GM18498 (cell line): ENCODE results near the gene SELENOI.
"Not testable (repeated sequence)": the region's sequence is repeated elsewhere in the genome, so short reads cannot be mapped to it uniquely, and the experiment has no call there.

Experiments used
- ATAC-seq: cut with Tn5 transposase; IDR thresholded peaks from one replicate; pipeline ENCODE4 v1.9.1; 2021; ENCODE audit warnings: mild to moderate bottlenecking, moderate library complexity; ENCODE audit not compliant: unreplicated experiment

The SELENOI gene

GRCh38 chr2:26355038-26355995 is 9.4 kb downstream of the SELENOI start:
- ATAC-seq: no peak

- no peak for ATAC-seq
Observed at GRCh38 chr2:26356111-26356510, 10.2 kb downstream of the SELENOI start.

GRCh38 chr2:26356771-26357170 is 10.8 kb downstream of the SELENOI start:
- no peak for ATAC-seq

GRCh38 chr2:26359886-26360473 is 14.0 kb downstream of the SELENOI start:
- ATAC-seq: no peak

GRCh38 chr2:26363323-26363722 is 17.4 kb downstream of the SELENOI start:
- ATAC-seq: no peak

- no peak for ATAC-seq
Observed at GRCh38 chr2:26363958-26364357, 18.0 kb downstream of the SELENOI start.

GRCh38 chr2:26364669-26365068 is 18.7 kb downstream of the SELENOI start:
- no peak for ATAC-seq

GRCh38 chr2:26366957-26367356 is 21.0 kb downstream of the SELENOI start:
- ATAC-seq: no peak

- ATAC-seq: not testable (repeated sequence)
Observed at GRCh38 chr2:26369664-26370063, 23.7 kb downstream of the SELENOI start.

GRCh38 chr2:26370909-26371308 is 25.0 kb downstream of the SELENOI start:
- not testable (repeated sequence) for ATAC-seq

- ATAC-seq: no peak
Observed at GRCh38 chr2:26376799-26377198, 30.9 kb downstream of the SELENOI start.

GRCh38 chr2:26380281-26380680 is 34.3 kb downstream of the SELENOI start:
- ATAC-seq: no peak

- no peak for ATAC-seq
Observed at GRCh38 chr2:26382564-26382963, 36.6 kb downstream of the SELENOI start.

GRCh38 chr2:26384183-26384582 is 38.2 kb downstream of the SELENOI start:
- no peak for ATAC-seq

GRCh38 chr2:26384597-26384996 is 38.7 kb downstream of the SELENOI start:
- no peak for ATAC-seq

GRCh38 chr2:26387189-26387588 is 41.2 kb downstream of the SELENOI start:
- no peak for ATAC-seq

- no peak for ATAC-seq
Observed at GRCh38 chr2:26394694-26395093, 48.8 kb downstream of the SELENOI start.

GRCh38 chr2:26395394-26395793 is 49.5 kb downstream of the SELENOI start:
- ATAC-seq: no peak

GRCh38 chr2:26396734-26397298 is 50.9 kb downstream of the SELENOI start:
- no peak for ATAC-seq

- ATAC-seq: no peak
Observed at GRCh38 chr2:26399771-26400376, 53.9 kb downstream of the SELENOI start.

- no peak for ATAC-seq
Observed at GRCh38 chr2:26400723-26401122, 54.8 kb downstream of the SELENOI start.
